Measurements from ENCODE around the gene ZNF248.
A peak's percentile ranks its signal among the peaks of the same experiment; 100 is the strongest.
"Not testable (repeated sequence)": the region's sequence is repeated elsewhere in the genome, so short reads cannot be mapped to it uniquely, and the experiment has no call there.

Gene ZNF248

GRCh38 chr10:37857287-37858211, at the start of gene ZNF248:
Gene ZNF248 (minus strand): TSS chr10:37857610. CDS start chr10:37856310, 1,300 bp downstream.
- DNase-seq (ENCODE audit: low spot score), result peak; percentile 97

GRCh38 chr10:37906382-37906781, 49.0 kb upstream of the ZNF248 start:
- DNase-seq (ENCODE audit: low spot score), result no peak

DNA sequence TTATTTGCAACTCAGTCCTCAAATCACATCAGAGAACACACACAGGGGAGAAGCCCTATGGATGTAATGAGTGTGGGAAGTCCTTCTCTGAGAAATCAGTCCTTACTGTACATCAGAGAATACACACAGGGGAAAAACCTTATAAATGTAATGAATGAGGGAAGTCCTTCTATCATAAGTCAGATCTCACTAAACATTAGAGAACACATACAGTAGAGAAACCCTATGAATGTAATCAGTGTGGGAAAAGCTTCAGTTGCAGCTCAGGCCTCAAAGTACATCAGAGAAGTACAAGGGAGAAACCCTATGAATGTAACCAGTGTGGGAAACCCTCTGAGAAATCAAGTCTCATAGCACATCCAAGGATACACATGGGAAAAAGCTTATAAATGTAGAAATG, 39.0 kb upstream of the ZNF248 start:
- DNase-seq (ENCODE audit: low spot score), result no peak

GRCh38 chr10:37895674-37896073, 38.3 kb upstream of the ZNF248 start:
- DNase-seq (ENCODE audit: low spot score), result no peak

GRCh38 chr10:37885850-37886249, 28.4 kb upstream of the ZNF248 start:
- no peak for DNase-seq (ENCODE audit: low spot score)

DNA sequence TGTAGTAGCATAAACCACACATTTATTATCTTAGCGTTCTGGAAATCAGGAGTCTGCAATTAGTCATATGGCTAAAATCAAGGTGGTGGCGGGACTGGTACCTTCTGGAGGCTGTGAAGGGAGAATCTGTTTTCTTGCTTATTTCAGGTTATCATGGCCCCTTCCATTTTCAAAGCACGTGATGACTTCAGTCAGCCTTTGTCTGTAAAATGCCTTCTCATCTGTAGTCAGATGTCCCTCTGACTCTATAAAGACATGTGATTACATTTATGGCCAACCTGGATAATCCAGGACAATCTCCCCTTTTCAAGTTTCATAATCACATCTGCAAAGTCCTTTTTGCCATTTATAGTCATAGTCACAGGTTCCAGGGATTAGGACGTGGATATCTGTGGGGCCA, 15.5 kb upstream of the ZNF248 start:
- no peak for DNase-seq (ENCODE audit: low spot score)

GRCh38 chr10:37872283-37872682, 14.9 kb upstream of the ZNF248 start:
- DNase-seq (ENCODE audit: low spot score), result no peak

- no peak for DNase-seq (ENCODE audit: low spot score)
Measured at GRCh38 chr10:37871568-37872251, 14.3 kb upstream of the ZNF248 start.

DNA sequence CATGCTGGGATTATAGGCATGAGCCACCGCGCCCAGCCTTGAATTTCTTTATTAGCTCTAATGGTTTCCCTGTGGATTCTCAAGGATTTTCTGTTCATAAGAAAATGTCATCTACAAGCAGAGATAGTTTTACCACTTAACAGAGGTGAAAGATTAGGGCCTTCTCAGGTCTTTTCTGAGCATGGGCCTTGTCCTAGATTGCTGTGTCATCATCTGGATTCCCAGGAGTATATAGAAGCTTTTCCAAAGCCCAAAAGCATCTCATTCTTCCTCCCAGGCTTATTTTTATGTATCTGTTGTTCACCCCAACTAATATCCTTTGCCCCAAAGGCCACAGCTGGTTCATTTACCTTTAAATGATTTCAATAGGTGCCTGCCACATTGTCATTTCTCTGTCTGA, 13.7 kb upstream of the ZNF248 start:
- no peak for DNase-seq (ENCODE audit: low spot score)

DNA sequence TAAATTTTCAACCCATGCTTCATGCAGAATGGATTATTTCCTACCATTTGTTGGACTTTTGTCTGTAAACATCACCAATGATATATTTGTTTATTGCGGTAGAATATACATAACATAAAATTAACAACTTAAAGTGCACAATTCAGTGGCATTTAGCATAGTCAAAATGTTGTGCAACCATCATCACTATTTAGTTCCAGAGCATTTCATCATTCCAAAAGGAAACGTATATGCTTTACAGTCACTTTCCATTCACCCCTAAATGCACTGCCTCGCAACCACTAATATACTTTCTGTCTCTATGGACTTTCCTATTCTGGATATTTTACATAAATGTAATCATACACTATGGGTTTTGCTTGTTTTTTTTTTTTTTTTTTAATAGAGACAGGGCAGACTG, 11.4 kb upstream of the ZNF248 start:
- DNase-seq (ENCODE audit: low spot score), result no peak

DNA sequence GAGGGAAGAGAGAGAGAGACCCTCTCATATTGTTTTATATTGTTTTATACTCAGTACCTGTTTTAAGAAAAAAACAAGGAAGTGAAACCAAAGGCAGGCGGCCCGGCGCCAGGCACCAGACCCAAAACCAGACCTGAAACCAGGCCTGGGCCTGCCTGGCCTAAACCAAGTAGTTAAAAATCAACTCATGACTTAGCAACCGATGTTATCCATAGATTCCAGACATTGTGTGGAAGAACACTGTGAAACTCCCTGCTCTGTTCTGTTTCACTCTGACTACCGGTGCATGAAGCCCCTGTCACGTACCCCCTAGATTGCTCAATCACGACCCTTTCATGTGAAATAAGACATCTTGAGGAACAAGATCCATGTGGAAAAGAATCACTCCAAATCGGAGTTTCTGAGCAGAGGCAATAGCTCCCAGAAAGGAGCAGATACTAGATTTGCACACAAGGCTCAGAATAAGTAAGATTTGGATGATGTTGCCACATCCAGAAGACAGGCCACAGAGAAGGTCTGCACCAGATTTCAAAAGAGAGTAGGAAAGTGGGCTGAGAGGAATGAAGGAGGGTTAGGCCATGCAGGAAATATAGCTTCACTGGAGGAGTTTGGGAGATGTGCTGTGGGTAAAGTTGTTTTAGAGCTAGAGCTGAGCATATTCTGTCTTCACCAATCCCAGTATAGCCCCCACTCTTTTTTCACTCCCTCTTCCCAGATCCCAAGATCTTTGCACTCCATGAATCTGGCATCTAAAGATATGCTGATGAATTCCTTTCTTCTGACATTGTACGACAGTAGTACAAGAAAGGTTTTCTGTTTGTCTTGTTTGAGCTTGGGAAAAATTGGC, 8.8 kb upstream of the ZNF248 start:
- DNase-seq (ENCODE audit: low spot score), result no peak

DNA sequence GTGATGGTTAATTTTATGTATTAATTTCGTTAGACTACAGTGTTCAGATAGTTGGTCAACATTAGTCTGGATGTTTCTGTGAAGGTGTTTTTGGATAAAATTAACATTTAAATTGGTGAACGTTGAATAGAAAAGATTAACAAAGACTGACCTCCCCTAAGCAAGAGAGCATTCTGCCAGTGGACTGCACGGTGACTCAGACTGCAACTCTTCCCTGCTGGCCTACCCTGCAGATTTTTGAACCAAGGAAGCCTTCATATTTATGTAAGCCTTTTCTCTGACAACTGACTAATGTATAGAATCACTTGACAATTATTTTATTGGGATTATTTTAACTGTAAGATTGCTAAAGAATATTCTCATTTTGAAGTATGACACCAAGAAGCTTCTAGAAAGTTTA, 7.9 kb upstream of the ZNF248 start:
- DNase-seq (ENCODE audit: low spot score), result no peak

- DNase-seq (ENCODE audit: low spot score), result peak; percentile 40
Measured at GRCh38 chr10:37860494-37861190, 3.2 kb upstream of the ZNF248 start.

DNA sequence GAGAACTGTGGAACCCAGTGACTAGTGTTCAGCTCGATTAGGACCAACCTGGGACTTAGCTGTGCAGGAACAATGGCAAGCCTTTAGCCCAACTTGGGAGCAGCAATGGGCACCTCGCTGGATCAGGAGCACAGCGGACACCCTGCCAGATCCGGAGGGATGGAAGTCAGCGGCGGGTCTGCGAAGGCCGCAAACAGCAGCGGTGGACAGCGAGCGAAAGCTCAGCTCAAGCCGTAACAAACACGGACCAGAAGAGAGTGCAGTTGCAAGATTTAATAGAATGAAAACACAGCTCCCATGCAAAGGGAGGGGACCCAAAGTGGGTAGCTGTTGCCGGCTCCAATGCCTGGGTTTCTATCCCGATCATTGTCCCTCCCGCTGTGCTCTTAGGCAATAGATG, 1.9 kb upstream of the ZNF248 start:
- not testable (repeated sequence) for DNase-seq (ENCODE audit: low spot score)

DNA sequence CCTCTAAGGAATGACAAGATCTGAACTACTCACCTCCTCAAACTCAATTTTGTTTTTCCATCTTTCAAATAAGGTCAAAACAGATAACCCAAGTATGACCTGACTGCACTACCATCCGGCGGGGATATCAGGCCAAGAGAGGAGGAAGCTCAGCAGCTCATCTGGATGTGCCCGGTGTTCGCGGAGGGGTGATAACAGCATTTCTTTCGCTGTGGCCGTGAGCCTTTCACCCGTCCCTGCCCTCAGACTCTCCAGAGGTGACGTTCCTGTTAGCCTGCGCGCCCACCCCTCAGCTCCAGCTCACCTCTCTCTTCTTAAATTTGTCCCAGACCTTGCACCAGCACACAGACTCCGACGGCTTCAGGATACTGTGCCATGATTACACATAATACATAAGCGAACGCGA, 526 bp downstream of the ZNF248 start:
- DNase-seq (ENCODE audit: low spot score), result peak; percentile 25

DNA sequence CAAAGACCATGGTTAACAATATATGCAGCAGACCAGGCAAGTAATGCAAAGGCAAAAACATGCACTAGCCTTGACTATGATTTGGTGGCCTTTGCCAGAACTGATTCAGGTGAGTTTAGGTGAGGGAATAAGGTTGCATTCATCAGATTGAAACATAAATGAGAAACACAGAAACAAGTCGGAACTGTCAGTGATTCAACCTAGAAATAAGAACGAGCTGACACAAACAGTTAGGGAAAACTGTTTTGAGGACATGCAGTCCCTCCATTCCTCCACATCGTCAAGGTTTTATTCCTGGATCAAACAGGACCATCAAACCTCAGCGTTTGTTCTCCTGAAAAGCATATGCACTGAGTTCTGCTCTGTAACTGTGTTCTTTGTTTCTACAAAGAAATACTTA, 1.8 kb downstream of the ZNF248 start:
- no peak for DNase-seq (ENCODE audit: low spot score)

DNA sequence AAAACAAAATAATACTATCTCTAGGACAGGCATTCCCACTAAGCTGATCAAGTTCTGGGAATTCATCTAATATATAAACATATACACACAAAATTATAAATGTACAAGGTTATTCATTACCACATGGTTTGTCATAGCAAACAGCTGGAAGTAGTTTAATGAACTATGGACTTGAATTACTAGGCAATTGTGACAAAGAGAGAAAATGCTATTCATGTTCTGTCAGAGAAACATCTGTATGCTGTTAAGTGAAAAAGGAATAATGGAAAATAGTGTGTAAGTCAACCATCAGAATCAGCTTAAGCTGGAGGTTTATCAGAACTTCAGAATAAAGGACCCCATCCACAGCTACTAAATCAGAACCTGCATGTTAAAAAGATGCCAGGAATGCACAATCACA, 2.8 kb downstream of the ZNF248 start:
- DNase-seq (ENCODE audit: low spot score), result no peak

- DNase-seq (ENCODE audit: low spot score), result no peak
Measured at GRCh38 chr10:37844644-37845043, 12.8 kb downstream of the ZNF248 start.

GRCh38 chr10:37839243-37839642, 18.2 kb downstream of the ZNF248 start:
- no peak for DNase-seq (ENCODE audit: low spot score)

DNA sequence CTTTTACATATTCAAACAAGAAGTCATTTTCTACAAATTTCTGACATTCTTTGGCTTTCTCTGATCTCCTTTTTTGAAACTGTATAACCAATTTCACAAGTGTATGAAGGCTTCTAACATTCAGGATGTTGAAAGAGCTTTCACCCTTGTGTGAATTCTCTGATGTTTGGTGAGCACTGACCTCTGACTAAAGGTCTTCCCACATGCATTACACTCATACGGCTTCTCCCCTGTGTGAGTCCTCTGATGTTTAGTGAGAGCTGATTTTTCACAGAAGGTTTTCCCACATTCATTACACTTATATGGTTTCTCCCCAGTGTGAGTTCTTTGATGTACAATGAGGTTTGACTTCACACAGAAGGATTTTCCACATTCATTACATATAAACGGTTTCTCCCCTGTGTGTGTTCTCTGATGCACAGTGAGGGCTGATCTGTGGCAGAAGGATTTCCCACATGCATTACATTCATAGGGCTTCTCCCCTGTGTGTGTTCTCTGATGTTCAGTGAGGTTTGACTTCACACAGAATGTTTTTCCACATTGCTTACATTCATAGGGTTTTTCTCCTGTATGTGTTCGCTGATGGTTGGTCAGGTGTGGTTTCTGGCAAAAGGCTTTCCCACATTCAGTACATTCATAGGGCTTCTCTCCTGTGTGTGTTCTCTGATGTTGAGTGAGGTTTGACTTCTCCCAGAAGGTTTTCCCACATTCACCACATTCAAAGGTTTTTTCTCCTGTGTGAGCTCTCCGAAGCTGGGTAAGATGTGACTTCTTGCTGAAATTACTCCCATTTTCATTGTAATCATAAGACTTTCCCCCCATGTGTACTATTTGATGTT, 25.7 kb downstream of the ZNF248 start:
- no peak for DNase-seq (ENCODE audit: low spot score)

DNA sequence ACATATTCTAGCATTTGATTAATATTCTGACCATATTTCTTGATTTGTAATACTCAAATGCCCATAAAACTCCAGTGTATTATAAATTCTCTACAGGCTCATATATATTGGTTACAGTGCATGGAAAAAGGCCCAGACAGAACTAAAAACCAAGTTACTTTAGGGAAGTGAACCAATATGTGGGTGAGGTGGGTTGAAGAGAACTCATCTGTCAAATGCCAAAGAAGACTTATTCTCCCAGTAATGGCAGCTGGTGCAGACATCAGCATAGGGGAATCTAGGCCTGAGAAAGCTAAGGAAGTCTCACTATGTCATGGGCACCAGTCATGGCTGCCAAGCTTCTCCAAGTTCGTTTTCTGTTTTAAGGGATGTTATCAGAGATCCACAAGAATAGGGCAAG, 30.6 kb downstream of the ZNF248 start:
- DNase-seq (ENCODE audit: low spot score), result no peak
